ENCODE data around the gene ERBB4.

Gene ERBB4

DNA sequence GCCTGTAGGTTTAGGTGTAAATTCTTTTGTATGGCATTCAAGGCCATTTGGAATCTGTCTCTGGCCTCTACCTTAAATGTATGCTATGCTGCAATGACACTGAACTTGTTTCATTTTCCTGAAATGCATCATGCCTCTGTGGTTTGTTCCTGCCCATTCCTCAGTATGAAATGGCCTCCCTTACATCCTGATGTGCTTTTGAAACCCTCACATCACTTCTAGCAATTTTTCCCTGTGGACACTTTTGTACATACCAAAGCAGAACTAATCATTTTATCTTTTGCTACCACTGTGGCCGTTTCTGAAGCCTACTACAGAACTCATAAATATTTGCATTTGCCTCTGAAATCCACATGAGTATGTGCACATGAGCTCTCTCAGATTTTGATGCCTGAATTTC lies 557.2 kb downstream of the ERBB4 start:
- no peak for DNase-seq

DNA sequence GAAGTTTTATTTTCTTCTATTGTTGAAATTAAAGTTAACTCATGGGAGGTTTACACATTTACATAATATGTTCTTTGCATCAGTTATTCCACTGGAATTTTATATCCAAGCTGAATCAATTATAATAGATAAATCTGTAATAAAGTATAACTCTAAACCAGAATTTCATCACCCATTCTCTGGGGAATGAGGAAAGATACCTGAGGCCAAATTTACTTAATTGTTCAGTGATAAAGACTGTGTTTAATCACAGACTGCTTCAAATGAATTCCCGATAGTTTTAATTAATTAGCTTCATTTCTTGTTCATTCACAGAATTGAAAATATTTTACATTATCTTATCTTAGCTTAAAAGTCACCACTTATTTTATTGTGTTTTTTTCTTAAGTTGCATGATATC lies 562.5 kb downstream of the ERBB4 start:
- no peak for DNase-seq

DNA sequence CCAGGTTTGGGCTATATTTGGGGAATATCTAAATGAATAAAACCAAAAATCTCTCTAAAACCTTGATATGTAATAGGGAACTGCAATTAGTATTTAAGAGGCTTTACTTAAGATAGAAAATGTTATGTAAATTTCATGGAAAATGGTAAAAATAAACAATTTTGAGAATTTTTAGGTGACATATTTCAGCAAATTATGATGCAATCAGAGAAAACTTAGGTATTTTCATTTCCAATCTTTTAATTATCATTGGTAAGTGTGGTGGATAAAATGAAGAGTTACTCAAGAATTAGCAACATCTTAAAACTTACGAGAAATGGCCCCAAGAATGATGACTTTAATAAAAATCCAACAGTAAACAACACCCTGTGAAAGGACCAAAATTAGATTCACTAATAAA lies 571.4 kb downstream of the ERBB4 start:
- DNase-seq: no peak

DNA sequence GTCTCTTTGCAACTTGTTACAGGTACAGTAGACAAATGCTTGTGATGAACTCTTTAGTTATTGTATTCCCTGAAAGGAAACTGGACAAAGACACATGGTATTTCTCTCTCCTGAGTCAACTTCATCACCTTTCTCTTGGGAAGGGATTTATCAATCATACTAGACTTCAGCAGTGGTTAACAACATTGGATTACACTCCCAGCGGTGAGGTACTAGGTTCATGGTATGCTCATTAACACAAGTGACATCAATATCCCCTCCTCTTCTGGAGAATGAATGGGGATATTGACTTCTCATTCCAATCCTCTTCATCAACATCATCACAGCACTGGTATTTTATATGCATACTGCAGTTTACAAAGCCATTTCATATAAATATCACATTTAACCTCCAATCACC lies 574.6 kb downstream of the ERBB4 start:
- DNase-seq: no peak

DNA sequence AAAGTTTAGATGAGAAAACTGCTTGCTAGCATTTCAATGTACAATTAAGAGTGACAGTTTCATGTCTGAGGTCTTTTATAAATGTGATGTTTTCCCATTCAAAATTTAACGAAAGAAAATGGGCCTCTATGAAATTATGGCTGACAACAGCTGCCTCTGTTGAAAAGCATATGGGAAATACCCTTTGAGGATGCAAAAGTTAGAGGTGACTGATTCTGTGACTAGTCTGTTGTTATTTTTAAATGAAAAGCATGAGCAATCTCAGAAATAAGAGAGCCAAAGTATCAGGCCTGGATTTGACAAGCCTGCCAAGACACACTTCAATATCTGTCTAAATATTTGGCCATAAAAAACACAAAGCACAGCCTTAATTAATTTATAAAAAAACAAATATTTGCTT lies 580.8 kb downstream of the ERBB4 start:
- DNase-seq: no peak

DNA sequence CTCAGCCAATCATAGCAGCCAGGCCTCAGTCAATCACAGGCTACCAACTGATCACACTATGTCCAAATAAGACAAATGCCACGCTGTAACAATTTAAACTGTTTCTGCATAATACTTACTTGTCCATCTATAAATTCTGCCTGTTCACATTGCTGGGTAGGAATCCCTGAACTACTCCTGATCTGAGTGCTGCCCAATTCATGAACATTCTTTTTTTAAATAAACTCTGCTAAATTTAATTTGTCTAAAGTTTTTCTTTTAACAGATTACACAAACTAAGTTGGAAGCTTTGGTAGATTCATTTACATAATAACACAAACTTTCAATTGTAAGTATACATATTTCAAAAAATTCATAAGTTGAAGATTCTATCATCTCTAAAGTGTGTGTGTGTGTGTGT lies 583.0 kb downstream of the ERBB4 start:
- no peak for DNase-seq

DNA sequence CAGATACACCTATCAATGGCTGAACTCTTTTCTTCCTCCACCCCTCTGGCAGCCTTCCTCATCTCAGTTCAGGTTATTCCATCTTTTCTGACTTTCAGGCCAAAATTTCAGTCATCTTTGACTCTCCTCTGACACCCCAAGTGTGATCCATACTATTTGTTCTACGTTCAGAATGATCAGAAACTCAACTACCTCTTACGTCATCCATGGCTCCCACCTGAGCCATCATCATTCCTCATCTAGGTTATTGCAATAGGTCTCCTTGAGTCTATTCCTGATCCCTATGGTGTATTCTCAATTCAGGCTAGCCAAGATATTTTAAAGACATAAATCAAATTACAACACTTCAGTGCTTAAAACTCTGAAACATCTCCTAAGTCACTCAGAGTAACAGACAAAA lies 589.7 kb downstream of the ERBB4 start:
- no peak for DNase-seq

DNA sequence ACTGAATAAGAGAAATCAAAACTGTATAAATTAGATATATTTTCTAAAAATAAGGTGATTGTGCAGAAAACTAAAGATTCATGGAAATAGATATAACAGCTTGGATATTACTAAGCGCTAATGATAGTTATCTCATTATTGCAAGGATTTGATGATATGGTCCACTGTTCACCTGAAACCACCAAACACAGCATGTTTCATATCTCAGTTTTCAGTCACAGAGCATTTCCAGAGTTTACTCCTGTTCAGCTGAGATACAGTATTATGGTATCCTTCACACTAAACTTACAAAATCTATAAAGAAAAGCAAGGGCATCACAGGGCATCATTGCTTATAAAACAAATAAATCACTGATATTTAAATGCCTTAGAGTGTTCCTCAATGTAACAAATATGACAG lies 591.6 kb downstream of the ERBB4 start:
- DNase-seq: no peak

DNA sequence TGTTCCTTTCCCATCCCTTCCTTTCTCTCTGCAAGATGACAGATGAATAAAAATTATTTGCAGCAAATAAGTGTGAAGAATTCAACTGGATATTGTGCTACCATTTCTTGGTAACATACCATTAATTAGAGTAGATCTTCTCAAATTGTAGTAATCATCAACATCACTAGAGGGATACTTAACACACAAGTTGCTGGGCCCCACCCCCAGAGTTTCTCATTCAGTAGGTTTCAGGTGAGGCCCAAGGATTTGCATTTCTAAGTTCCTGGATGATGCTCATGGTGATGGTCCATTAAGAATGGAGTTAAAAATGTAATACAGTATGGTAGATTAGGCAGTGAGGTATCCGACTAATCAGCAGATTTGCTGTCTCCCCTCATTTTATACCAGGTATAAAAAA lies 594.0 kb downstream of the ERBB4 start:
- DNase-seq: no peak

DNA sequence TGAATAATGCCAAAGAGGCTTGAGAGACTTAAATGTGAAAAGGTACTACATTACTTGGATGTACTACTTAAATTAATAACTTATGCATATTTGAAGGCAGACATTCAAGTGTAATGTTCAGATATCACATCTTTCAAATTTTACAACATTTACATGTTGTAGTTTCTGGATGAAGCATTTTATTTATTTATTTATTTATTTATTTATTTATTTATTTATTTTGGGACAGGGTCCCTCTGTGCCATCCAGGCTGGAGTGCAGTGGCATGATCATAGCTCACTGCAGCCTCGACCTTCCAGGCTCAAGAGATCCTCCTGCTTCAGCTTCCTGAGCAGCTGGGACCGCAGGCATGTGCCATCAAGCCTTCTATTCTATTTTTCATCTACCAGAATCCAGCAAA lies 596.4 kb downstream of the ERBB4 start:
- DNase-seq: no peak

DNA sequence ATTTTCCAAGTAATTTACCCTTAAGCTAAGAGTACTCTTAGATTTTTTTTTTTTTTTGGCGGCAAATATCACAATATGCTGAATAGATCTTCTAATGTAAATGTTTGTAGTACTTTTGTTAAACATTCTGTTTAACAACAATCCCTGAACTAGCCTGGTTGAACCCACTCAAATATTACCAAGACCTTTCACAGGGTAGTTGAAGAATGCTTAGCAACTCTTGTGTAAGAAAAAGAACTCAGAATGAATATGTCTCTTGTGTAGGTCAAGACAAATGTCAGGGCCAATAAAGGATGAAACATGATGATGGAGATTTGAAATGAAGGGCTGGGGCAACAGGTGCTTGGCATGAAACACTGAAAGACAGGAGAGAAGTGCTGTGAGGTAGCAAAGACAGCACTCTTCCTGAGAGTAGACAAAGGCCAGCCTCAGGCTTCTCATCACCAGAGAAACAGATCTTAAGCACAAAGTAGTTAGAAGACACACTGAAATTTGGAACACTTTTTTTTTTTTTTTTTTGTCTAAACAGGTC lies 597.3 kb downstream of the ERBB4 start:
- no peak for DNase-seq

DNA sequence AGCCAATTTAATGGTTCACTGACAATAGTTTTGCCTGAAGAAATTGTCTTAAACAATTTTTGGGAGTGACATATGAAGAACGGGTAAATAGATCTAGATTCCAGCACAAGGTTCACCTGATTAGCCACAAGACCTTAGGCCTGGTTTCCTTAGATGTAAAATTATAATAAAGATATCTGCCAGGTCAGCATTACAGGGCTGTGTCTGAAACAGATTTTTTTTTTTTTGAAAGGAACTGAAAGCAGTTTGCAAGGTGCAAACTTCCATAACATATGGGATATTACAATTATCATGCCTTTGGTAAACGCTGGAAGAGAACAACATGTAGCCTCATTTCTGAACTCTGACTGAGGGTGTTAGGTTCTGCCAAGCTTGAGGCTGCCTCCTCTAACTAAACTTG lies 599.4 kb downstream of the ERBB4 start:
- no peak for DNase-seq

DNA sequence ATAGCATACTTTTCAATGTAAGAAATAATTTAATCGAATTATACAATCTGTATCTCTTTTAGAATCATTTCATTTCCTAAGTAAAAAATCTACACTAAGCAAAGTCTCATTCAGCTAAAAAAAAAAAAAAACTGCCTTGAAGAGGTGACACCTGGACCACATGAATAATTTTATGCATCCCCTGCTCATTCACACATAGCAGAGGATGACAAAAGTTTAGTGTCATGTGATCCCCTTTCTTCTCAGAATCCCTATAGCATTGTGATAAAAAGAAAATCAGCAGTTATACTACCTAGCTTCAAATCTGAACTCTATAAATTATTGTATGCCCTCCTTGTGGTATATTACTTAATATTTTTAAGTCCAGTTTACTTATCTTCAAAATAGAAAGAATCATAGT lies 603.8 kb downstream of the ERBB4 start:
- no peak for DNase-seq

DNA sequence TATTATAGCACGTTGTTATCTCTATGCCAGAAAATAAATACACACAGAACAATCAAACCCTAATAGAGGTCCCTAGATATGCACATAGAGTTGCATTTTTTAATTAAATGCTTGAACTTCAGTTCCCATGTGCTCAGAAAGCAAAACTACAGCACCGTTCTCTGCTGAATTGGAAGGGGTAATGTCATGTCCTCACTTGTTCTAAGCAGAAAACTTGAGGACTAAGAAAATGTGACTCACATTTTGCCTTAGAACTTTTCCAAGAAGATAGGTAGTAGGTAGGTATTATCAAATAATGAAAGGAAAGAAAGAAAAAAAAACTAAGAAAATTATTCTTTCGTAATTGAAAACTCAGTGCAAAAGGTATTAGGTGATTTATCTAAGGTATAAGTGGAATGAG lies 607.3 kb downstream of the ERBB4 start:
- no peak for DNase-seq

DNA sequence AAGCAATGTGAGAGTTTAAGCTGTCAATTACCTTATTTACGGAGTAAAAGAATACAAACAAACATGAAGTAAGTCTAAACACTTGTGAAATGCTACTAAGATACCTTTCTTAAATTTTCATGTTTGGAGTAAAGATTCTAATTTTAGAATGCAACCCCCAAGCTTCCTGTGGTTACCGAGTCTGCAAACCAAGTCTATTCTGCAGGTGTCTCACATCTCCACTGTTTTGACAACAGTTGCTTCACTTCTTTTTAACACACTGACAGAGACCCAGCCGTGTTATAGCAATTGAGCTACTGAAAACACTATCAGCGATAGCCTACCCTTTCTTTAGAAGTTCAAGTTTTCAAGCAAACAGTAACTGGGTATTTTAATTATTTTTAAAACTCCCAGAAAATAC lies 608.3 kb downstream of the ERBB4 start:
- no peak for DNase-seq

DNA sequence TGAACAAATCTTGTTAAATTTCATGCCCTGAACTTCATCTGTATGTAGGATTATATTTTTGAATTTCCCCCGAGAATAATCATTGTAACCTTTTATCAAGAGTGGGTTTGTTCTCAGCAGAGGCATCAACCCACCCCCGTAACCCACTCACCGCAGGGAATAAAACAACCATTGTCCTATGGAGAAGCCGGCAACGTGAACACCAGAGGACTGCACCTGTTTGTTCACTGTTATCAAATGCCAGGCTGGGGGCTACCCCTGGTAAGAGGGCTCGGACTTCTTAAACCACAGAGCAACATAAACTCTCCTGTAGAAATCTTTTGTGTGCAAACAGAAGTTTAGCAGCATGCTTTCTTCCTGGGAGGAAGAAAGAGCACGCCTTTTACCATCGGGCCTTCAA lies 610.4 kb downstream of the ERBB4 start:
- DNase-seq: no peak

DNA sequence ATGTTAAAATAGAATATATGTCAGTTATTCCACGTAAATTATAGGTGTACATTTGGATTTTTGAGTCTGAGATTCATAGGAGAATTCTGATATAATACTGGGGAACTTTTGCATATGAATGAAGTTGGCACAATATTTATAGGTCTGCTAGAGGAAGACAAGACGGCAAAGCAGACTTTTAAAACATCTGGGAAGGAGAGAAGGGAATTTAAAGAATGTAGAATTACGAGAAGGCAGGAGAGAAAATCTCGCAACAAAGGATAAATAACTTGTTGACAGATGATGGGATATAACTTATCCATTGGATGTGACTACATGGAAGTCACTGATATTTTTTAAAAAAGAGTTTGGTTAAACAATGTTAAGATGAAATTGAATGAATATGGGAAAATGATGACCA lies 615.6 kb downstream of the ERBB4 start:
- DNase-seq: no peak

DNA sequence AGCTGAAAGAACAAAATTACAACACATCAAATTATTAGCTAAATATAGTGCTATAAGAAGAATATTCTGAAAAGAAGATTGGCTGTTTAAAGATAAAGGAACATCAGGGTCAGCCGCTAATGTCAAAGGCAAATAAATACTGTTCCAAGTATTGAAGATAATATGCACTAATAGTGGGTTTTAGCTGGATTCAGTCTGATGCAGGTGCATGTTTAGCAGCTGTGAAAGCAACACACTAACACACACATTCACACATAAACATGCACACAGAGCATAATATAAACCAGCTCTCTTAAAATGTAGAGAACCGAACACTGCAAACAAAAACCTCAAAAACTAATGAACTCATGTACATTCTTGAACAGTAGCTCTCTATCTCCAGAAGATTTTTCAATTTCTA lies 634.6 kb downstream of the ERBB4 start:
- DNase-seq: no peak

DNA sequence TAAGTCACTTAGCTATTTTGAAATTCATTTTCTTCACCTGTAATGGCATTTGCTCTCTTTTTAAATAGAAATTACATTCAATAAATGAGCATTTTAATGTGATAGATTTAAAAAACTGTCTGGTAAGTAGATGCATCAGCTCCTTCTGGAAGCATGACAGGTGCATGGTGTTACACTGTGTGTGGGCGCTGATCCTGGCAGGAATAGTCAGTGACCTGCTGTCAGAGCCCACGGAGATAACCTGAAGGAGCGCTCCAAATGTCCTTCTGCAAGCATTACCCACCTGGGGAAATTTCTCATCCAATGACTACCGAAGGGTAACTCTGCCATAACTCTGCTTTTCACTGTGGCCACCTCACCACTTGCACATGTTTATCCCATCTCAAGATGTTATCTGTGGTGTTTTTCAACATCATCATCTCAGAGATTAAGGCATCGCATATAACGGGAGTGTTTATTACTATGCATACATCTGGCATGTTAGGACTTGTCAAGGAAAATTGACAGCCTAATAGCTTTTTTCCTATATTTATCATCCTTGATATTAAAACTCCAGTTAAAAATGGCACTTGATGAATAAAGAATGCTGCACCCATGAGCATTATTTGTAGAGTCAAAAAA lies 637.3 kb downstream of the ERBB4 start:
- DNase-seq: no peak

DNA sequence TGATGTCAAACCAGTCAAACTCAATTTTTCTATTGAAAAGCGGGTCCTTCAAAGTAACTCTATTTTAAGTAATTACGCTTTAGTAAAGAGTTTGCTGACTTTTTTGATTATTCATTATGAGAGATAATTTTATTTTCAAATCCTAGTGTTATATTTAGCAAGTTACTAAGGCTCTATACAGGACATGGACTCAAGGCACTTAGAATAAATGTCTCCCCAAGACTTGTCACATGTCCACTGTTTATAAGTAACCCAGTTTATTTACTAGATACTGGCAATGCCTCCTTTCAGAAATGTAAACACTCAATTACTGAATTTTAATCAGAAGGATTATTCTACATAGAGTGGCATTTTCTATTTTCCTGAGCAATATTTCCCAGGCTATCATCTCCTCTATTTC lies 638.1 kb downstream of the ERBB4 start:
- no peak for DNase-seq

DNA sequence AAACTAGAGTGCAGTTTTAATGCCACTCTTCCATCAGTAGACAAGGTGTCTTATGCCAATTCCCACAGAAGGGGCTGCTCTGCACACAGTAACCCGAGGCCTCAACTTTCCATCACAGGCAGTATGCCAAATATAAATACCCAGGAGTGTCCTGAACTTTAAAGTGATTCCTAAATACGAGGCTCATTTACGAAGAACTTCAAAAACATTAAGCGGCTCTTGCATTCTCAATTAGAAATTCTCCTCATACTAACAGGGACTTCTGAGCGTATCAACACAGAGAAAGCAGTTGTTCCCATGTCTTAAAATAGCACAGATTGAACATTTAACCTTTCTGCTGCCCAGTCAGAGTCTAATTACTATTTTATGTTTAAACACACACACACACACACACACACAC lies 638.6 kb downstream of the ERBB4 start:
- no peak for DNase-seq

DNA sequence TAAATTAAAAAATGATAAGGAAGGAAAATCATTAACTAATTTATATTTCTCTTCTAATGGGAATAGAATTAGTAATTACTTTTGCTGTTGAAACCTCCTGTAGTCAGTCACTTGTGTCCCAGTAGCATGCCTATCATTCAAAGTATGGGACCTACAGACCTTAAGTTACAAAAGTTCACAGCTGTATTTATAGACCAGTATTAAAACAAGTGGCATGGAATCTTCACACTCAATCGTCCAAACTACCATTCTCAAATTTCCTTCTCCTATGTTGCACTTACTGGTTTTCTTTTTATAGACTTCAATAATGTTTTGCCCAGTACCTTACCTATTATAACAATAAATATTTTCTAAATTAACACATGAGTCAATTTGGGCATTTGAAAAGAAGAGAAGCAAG lies 639.9 kb downstream of the ERBB4 start:
- DNase-seq: no peak

DNA sequence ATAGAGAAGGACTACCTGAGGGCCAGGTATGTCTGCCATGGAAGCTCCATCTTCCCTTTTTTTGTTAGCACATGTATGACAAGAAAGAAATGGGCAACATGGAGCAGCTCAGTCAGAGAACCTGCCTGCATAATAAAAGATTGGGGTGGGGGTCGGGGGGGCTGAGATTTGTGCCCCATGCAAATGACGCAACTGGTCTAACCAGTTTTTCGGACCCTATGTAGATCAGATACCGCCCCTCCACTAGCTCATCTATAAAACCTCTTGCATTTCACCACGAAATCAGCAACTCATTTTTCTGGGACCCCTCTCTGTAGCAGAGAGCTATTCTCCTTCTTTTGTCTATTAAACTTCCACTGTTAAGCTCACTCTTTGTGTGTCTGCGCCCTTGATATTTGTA lies 657.2 kb downstream of the ERBB4 start:
- no peak for DNase-seq

DNA sequence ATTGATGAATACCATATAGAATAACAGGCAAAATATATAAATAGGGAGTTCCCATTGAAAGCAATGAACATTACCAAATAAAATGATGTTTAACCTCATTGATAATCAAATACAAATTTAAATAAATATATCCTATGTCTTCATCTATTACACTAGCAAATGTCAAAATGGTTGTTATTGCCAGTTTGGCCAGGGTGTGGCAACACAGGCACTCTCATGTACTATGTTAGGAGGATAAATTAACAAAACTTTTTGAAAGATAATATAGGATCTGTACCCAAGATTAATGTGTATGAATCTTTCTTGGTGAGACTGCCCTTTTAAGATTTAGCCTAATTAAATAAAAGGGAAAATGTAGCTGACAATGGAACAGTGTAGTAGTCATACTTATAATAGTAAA lies 659.3 kb downstream of the ERBB4 start:
- DNase-seq: no peak

DNA sequence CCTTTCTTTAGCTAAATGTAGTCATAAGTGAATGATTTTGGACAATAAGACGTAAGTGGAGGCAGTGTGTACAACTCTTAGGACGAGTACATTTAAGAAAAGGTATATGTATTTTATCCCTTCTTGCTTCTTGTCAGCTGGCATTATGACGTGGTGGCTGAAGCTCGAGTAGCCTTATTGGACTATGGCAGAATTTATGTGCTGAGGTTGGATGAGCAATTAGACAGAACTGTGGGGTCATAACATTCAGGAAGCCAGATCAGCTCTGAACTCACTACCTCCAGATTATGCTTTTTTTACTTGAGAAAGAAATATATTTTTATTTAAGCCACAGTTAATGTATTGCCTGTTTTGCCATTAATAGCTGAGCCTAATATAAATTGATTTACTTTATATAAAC lies 661.5 kb downstream of the ERBB4 start:
- DNase-seq: no peak

DNA sequence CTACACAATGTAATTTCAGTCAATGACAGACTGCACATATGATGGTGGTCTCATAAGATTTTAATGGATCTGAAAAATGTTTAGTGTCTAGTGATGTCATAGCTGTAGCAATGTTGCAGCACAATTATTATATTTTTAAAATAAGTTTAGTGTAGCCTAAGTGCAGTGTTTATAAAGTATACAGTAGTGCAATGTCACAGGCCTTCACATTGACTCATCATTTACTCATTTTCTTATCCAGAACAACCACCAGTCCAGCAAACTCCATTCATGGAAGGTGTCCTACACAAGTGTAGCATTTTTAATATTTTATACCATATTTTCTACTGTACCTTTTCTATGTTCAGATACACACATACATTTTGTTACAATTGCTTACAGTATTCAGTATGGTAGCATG lies 663.1 kb downstream of the ERBB4 start:
- no peak for DNase-seq
